Panc1 (cell line): ENCODE measurements around the gene SUSD4. TPM values are rescaled to one million over a fixed set of nuclear protein-coding genes. Genes with fewer than 3 reads are reported as not detected.

Source experiments
- ATAC-seq: fragments of 200-7000 bp; cut with Tn5 transposase; 2 replicates; pipeline ENCODE4 v1.9.1; 2020; ENCODE audit warnings: mild to moderate bottlenecking, moderate library complexity
- BruUV-seq: library from RNA; stranded (reverse); fragments of 400-500 nt; replicated peaks from 2 replicates; lab custom pipeline; 2021; lab: Mats Ljungman, UMichigan
- CTCF ChIA-PET: fragments of 300-600 bp; sonication (Branson Sonifier 250); formaldehyde crosslinking; loops from one replicate; lab custom pipeline; 2022; ENCODE audit warnings: antibody characterized with exemption; lab: Charles Lee
- POLR2A ChIA-PET: fragments of 300-600 bp; sonication (Branson Sonifier 250); formaldehyde crosslinking; loops from one replicate; lab custom pipeline; 2022; ENCODE audit warnings: antibody characterized with exemption; lab: Charles Lee
- DNase-seq: peaks from one replicate; pipeline ENCODE4 v3.0.0-alpha.2; 2010; ENCODE audit warnings: low read depth, low spot score
- H3K27ac ChIP-seq: 2 replicates; pipeline ENCODE4 v1.5.1; 2011; ENCODE audit warnings: mild to moderate bottlenecking, low read length, inconsistent platforms
- H3K27me3 ChIP-seq: fragments of 200-500 bp; sonication (Bioruptor generic); 2 replicates; pipeline ENCODE4 v1.6.0; 2014; ENCODE audit warnings: low read length, inconsistent platforms; ENCODE audit not compliant: control insufficient read depth, insufficient read depth
- H3K36me3 ChIP-seq: fragments of 200-500 bp; sonication (Bioruptor generic); 2 replicates; pipeline ENCODE4 v1.5.1; 2014; ENCODE audit warnings: inconsistent platforms, mild to moderate bottlenecking, low read length, moderate library complexity; ENCODE audit not compliant: control insufficient read depth, insufficient read depth
- H3K4me1 ChIP-seq: 2 replicates; pipeline ENCODE4 v1.5.1; 2011; ENCODE audit warnings: inconsistent platforms, mild to moderate bottlenecking, low read length, moderate library complexity; ENCODE audit not compliant: control insufficient read depth, insufficient read depth
- H3K4me3 ChIP-seq, 2 experiments: 2 replicates each; pipeline ENCODE4 v1.5.1; 2011 to 2012; ENCODE audit warnings: low read depth in 2 of 2, low read length in 2 of 2, mild to moderate bottlenecking in 2 of 2, inconsistent platforms in 1 of 2, moderate library complexity in 1 of 2
- H3K9me3 ChIP-seq: fragments of 200-500 bp; sonication (Bioruptor generic); 2 replicates; pipeline ENCODE4 v1.5.1; 2014; ENCODE audit warnings: low read depth, mild to moderate bottlenecking, inconsistent platforms, low read length, moderate library complexity; ENCODE audit not compliant: control insufficient read depth, insufficient read depth
- CTCF ChIP-seq: fragments of 450-650 bp; IDR thresholded peaks from 2 replicates; pipeline ENCODE4 v1.5.1; 2017; ENCODE audit warnings: mild to moderate bottlenecking
- POLR2AphosphoS5 ChIP-seq: IDR thresholded peaks from 2 replicates; pipeline ENCODE4 v1.6.1; 2012; ENCODE audit warnings: mild to moderate bottlenecking, low read depth, low read length, moderate library complexity
- REST ChIP-seq, 2 experiments: IDR thresholded peaks; 2 replicates each; pipeline ENCODE4 v1.6.1; 2011 to 2012; ENCODE audit warnings: low read depth in 2 of 2, control low read depth in 1 of 2, low read length in 1 of 2, mild to moderate bottlenecking in 1 of 2, moderate library complexity in 1 of 2; ENCODE audit not compliant: insufficient read depth in 1 of 2
- SIN3A ChIP-seq: IDR thresholded peaks from 2 replicates; pipeline ENCODE4 v1.6.1; 2012; ENCODE audit warnings: low read depth, mild to moderate bottlenecking, low read length, moderate library complexity, borderline replicate concordance; ENCODE audit not compliant: insufficient read depth
- TCF7L2 ChIP-seq: IDR thresholded peaks from 2 replicates; pipeline ENCODE4 v1.6.1; 2011; ENCODE audit warnings: mild to moderate bottlenecking, low read depth, low read length, inconsistent platforms
- in situ Hi-C: cut with HindIII; loops from 2 replicates; pipeline ENCODE4 v1.10.0; 2016; ENCODE audit warnings: low sequenced_read_pairs, low pct_unique_long_range_greater_than_20kb
- intact Hi-C: fragments of 100-400 bp; cut with micrococcal nuclease; formaldehyde crosslinking; loops from one replicate; pipeline ENCODE4 v1.10.0; 2022; ENCODE audit not compliant: unreplicated experiment
- total RNA-seq: library from RNA; stranded (reverse); gene quantifications from one replicate; pipeline ENCODE4 v1.2.1, GENCODE V29; 2021; ENCODE audit not compliant: unreplicated experiment

SUSD4 gene
- total RNA-seq, 1 experiment from 2014 or later, result 0.28 TPM

GRCh38 chr1:223411710-223412109 lies 47.7 kb upstream of the SUSD4 start:
- no peak for ATAC-seq
- intact Hi-C loops (no loop called here), in situ Hi-C loops (no loop called here)
- Histone ChIP-seq H3K27me3 (peaks cover 14% of the 10 kb centered on the region), H3K27ac (no peak overlapping the region), H3K36me3 (no peaks in the 10 kb centered on the region), H3K9me3 (no peaks in the 10 kb centered on the region), H3K4me1 (no peaks in the 10 kb centered on the region), H3K4me3 (no peak overlapping the region)
- TF ChIP-seq REST (IDR thresholded peaks at IDR 0.05; ENCODE audit: insufficient read depth in 1 of 2, low read depth in 2 of 2, low read length in 1 of 2) (no peak), TCF7L2 (no peak), SIN3A (no peak), CTCF (no peak), POLR2AphosphoS5 (no peak)
- POLR2A ChIA-PET, result no interaction called here
- CTCF ChIA-PET, result no interaction called here
- no TSS peak for BruUV-seq
- DNase-seq, result no peak

- DNase-seq, result no peak
- Histone ChIP-seq H3K36me3 (no peaks in the 10 kb centered on the region), H3K27ac (no peak overlapping the region), H3K4me1 (no peaks in the 10 kb centered on the region), H3K27me3 (peaks cover 14% of the 10 kb centered on the region), H3K4me3 (no peak overlapping the region), H3K9me3 (no peaks in the 10 kb centered on the region)
- ChIA-PET POLR2A (no interaction called here), CTCF (no interaction called here)
- no TSS peak for BruUV-seq
- no peak for ATAC-seq
- intact Hi-C loops (no loop called here), in situ Hi-C loops (no loop called here)
- TF ChIP-seq TCF7L2 (no peak), REST (IDR thresholded peaks at IDR 0.05; ENCODE audit: insufficient read depth in 1 of 2, low read depth in 2 of 2, low read length in 1 of 2) (no peak), POLR2AphosphoS5 (no peak), CTCF (no peak), SIN3A (no peak)
These were observed 47.3 kb upstream of the SUSD4 start for GRCh38 chr1:223411309-223411708.
